GM10248 (cell line): ENCODE data around the gene TMEM244.

Source experiments
- CTCF ChIA-PET: fragments of 300-600 bp; sonication (Branson Sonifier 250); formaldehyde crosslinking; extraction: SDS; loops from one replicate; lab custom pipeline; 2021; ENCODE audit warnings: antibody characterized with exemption; lab: Yijun Ruan, JAX
- POLR2A ChIA-PET: fragments of 350-650 bp; sonication (Branson Sonifier 250); formaldehyde crosslinking; extraction: SDS; loops from one replicate; lab custom pipeline; 2020; ENCODE audit warnings: antibody characterized with exemption; lab: Yijun Ruan, JAX
- DNase-seq: peaks from one replicate; pipeline ENCODE4 v3.0.0; 2012; ENCODE audit errors: extremely low spot score
- CTCF ChIP-seq: IDR thresholded peaks from 2 replicates; pipeline ENCODE4 v1.5.1; 2012; ENCODE audit warnings: mild to moderate bottlenecking, low read depth; ENCODE audit errors: extremely low read depth, missing control alignments, control extremely low read depth

TMEM244 gene

GRCh38 chr6:129792049-129792448 is 69.1 kb downstream of the TMEM244 start:
- ChIA-PET POLR2A (no interaction called here), CTCF (interaction anchor here (1.2 kb wide), 1 partner anchor 17 kb away, joined by 3 read pairs; no protein-coding TSS in a partner anchor)
- no peak for DNase-seq
- TF ChIP-seq CTCF = no peak

GRCh38 chr6:129790785-129791184 is 70.3 kb downstream of the TMEM244 start:
- no peak for DNase-seq
- ChIA-PET CTCF (interaction anchor here (1.2 to 3.6 kb wide), 3 partner anchors 10 to 231 kb away, joined by 3 to 21 read pairs (median 6); no protein-coding TSS in a partner anchor), POLR2A (no interaction called here)
- TF ChIP-seq CTCF = no peak

GRCh38 chr6:129789974-129790373 is 71.1 kb downstream of the TMEM244 start:
- CTCF ChIA-PET = interaction anchor here (2.0 to 3.6 kb wide), 2 partner anchors 9 to 15 kb away, joined by 6 to 21 read pairs; no protein-coding TSS in a partner anchor
- DNase-seq = no peak
- POLR2A ChIA-PET = no interaction called here
- TF ChIP-seq CTCF = no peak

GRCh38 chr6:129787816-129788215 is 73.3 kb downstream of the TMEM244 start:
- no peak for TF ChIP-seq CTCF
- DNase-seq = no peak
- CTCF ChIA-PET = no interaction called here
- POLR2A ChIA-PET = no interaction called here

GRCh38 chr6:129786548-129786947 is 74.6 kb downstream of the TMEM244 start:
- DNase-seq = no peak
- POLR2A ChIA-PET = no interaction called here

GRCh38 chr6:129785756-129786135 is 75.4 kb downstream of the TMEM244 start:
- TF ChIP-seq CTCF = no peak
- POLR2A ChIA-PET = no interaction called here
- DNase-seq = no peak
- CTCF ChIA-PET = interaction anchor here (1.0 to 3.1 kb wide), 2 partner anchors 8 to 11 kb away, joined by 4 to 18 read pairs; no protein-coding TSS in a partner anchor

More at GRCh38 chr6:129786548-129786947, 74.6 kb downstream of the TMEM244 start:
- CTCF ChIA-PET = interaction anchor here (1.0 to 3.1 kb wide), 3 partner anchors 9 to 22 kb away, joined by 4 to 18 read pairs (median 4); no protein-coding TSS in a partner anchor
- TF ChIP-seq CTCF = no peak
